Lower leg skin (tissue), 3 donors: Measurements from ENCODE around the gene BBS2.

Source experiments
- POLR2A ChIP-seq, 2 donors: fragments of 450-650 bp; IDR thresholded peaks; one replicate each; pipeline ENCODE4 v1.6.1; 2016 to 2017; ENCODE audit warnings: antibody characterized with exemption in 2 of 2, mild to moderate bottlenecking in 1 of 2, moderate library complexity in 1 of 2
- TF ChIP-seq, protein P1 (sequence below), 3 donors: fragments of 450-650 bp; IDR thresholded peaks; one replicate each; pipeline ENCODE4 v1.5.1; 2016; ENCODE audit warnings: antibody characterized with exemption in 3 of 3, mild to moderate bottlenecking in 3 of 3, moderate library complexity in 2 of 3

DNA sequence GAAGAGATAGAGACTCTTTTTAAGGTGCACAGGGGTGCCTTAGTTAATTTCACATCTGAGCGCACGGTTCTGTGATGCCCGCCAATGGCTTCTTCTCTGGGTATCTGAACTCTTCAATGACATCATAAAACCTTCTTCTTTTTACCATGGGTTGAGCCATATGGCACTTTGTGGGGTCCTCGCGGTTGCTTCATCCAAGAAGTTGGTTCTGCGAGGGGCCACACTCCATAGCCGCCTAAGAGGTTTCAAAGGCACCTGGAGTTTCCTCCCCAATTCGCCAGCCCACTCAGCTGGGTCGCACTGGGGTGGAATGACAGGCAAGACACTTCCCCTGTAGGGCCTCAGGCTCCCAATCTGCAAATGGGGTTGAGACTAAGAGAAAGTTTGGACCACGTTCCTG is 34.6 kb upstream of the BBS2 start:
- TF ChIP-seq, protein P1, sequence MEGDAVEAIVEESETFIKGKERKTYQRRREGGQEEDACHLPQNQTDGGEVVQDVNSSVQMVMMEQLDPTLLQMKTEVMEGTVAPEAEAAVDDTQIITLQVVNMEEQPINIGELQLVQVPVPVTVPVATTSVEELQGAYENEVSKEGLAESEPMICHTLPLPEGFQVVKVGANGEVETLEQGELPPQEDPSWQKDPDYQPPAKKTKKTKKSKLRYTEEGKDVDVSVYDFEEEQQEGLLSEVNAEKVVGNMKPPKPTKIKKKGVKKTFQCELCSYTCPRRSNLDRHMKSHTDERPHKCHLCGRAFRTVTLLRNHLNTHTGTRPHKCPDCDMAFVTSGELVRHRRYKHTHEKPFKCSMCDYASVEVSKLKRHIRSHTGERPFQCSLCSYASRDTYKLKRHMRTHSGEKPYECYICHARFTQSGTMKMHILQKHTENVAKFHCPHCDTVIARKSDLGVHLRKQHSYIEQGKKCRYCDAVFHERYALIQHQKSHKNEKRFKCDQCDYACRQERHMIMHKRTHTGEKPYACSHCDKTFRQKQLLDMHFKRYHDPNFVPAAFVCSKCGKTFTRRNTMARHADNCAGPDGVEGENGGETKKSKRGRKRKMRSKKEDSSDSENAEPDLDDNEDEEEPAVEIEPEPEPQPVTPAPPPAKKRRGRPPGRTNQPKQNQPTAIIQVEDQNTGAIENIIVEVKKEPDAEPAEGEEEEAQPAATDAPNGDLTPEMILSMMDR (IDR thresholded peaks at IDR 0.05) = no peak
- no peak for TF ChIP-seq POLR2A (IDR thresholded peaks at IDR 0.05)
